Memory B cell (primary cell): ENCODE measurements around the gene GRIN1.
A peak's percentile ranks its signal among the peaks of the same experiment; 100 is the strongest.
"Not testable (repeated sequence)": the region's sequence is repeated elsewhere in the genome, so short reads cannot be mapped to it uniquely, and the experiment has no call there.

ENCODE experiments used
- ATAC-seq: fragments of 150-1000 bp; cut with Tn5 transposase; 2 replicates; pipeline ENCODE4 v1.10.0; 2021; ENCODE audit warnings: low read depth, mild to moderate bottlenecking, moderate library complexity
- DNase-seq, 2 donors: peaks; one replicate each; pipeline ENCODE4 v3.0.0; 2022; ENCODE audit warnings: low spot score in 2 of 2
- H3K27ac Mint-ChIP-seq: one replicate; pipeline ENCODE4 v1.8.0; 2022; ENCODE audit warnings: mild to moderate bottlenecking, moderate library complexity, mixed read lengths
- H3K27me3 Mint-ChIP-seq: one replicate; pipeline ENCODE4 v1.8.0; 2022; ENCODE audit warnings: mixed read lengths
- H3K36me3 Mint-ChIP-seq: one replicate; pipeline ENCODE4 v1.8.0; 2022; ENCODE audit warnings: mild to moderate bottlenecking, mixed read lengths
- H3K4me1 Mint-ChIP-seq: one replicate; pipeline ENCODE4 v1.8.0; 2022; ENCODE audit warnings: mixed read lengths
- H3K4me3 Mint-ChIP-seq: one replicate; pipeline ENCODE4 v1.8.0; 2022; ENCODE audit warnings: mild to moderate bottlenecking, moderate library complexity, mixed read lengths
- H3K9me3 Mint-ChIP-seq: one replicate; pipeline ENCODE4 v1.8.0; 2022; ENCODE audit warnings: mixed read lengths

The GRIN1 gene

DNA sequence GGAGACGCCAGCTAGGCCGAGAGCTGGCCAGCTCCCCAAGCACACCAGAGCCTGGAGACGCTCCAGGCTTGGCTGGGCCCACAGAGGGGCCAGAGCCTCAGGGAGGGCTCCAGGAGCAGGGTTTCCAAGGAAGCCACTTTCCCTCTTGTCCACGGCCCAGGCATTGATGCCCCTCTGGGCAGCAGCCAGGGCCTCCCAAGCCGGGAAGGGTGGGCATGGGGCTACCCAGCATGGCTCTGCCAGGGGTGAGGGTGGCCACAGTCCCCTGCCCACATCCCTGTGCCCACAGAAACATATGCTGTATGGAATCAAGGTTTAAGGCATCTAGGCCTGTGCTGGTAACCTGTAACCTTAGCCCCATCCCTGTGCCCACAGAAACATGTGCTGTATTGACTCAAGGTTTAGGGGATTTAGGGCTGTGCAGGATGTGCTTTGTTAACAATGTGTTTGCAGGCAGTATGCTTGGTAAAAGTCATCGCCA lies 22.9 kb upstream of the GRIN1 start:
- Mint-ChIP-seq H3K36me3 (no peaks in the 10 kb centered on the region), H3K27me3 (no peaks in the 10 kb centered on the region), H3K9me3 (no peaks in the 10 kb centered on the region), H3K4me3 (peak overlapping the region; percentile 44), H3K27ac (no peak overlapping the region), H3K4me1 (peaks cover 13% of the 10 kb centered on the region)
- DNase-seq, result no peak
- no peak for ATAC-seq

DNA sequence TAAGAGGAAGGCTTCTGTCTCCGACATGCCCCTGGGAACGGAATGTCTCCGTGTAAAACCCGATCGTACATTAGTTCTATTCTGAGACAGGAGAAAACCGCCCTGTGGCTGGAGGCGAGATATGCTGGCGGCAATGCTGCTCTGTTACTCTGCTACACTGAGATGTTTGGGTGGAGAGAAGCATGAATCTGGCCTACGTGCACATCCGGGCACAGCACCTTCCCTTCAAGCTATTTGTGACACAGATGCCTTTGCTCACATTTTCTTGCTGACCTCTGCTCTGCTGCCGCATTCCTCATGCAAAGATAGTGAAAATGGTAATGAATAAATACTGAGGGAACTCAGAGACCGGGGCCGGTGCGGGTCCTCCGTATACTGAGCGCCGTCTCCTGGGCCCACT lies 22.2 kb upstream of the GRIN1 start:
- ATAC-seq, result no peak
- Mint-ChIP-seq H3K27me3 (no peaks in the 10 kb centered on the region), H3K4me3 (no peak overlapping the region), H3K4me1 (peaks cover 14% of the 10 kb centered on the region), H3K27ac (peak overlapping the region; percentile 60), H3K36me3 (no peaks in the 10 kb centered on the region), H3K9me3 (no peaks in the 10 kb centered on the region)
- no peak for DNase-seq

DNA sequence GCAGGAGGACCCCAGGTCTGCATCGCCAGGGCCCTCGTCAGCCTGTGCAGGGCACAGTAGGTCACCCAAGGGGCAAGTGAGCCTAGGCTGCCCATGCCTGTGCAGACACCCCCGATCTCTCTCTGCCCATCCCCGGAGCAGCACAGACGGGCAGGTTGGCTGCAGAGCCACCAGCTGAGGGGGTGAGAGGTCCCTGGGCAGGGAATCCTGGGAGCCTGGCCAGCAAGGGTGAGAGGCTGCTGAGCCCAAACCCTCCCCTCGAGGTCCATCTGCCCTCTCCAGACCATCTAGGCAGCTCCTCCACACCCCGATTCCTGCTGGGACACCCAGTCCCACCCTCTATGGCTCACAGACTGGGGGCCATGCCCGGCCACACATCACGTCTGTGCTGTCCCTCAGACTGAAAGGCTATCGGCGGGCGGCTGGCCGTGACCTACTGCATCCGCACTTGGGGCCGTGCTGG lies 21.7 kb upstream of the GRIN1 start:
- H3K4me1 Mint-ChIP-seq, result peaks cover 20% of the 10 kb centered on the region
- DNase-seq (no peak), ATAC-seq (no peak)
- no peak overlapping the region for H3K4me3 Mint-ChIP-seq
- no peaks in the 10 kb centered on the region for H3K36me3 Mint-ChIP-seq
- peak overlapping the region; percentile 60 for H3K27ac Mint-ChIP-seq
- no peaks in the 10 kb centered on the region for H3K9me3 Mint-ChIP-seq
- H3K27me3 Mint-ChIP-seq, result no peaks in the 10 kb centered on the region

DNA sequence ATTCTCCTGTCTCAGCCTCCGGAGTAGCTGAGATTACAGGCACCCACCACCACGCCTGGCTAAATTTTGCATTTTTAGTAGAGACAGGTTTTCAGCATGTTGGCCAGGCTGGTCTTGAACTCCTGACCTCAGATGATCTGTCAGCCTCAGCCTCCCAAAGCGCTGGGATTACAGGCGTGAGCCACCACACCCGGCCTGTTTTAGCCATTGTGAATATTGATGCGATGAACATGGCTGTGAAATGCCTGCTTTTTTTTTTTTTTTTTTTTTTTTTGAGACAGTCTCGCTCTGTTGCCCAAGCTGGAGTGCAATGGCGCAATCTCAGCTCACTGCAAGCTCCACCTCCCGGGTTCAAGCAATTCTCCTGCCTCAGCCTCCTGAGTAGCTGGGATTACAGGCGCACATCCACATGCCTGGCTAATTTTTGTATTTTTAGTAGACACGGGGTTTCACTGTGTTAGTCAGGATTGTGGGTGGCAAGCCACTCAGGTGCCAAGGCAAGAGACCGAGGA lies 20.8 kb upstream of the GRIN1 start:
- H3K36me3 Mint-ChIP-seq, DNase-seq, ATAC-seq, H3K9me3 Mint-ChIP-seq, H3K4me3 Mint-ChIP-seq, H3K27me3 Mint-ChIP-seq: not testable (repeated sequence)
- H3K4me1 Mint-ChIP-seq, result peaks cover 25% of the 10 kb centered on the region
- peak overlapping the region; percentile 94 for H3K27ac Mint-ChIP-seq

DNA sequence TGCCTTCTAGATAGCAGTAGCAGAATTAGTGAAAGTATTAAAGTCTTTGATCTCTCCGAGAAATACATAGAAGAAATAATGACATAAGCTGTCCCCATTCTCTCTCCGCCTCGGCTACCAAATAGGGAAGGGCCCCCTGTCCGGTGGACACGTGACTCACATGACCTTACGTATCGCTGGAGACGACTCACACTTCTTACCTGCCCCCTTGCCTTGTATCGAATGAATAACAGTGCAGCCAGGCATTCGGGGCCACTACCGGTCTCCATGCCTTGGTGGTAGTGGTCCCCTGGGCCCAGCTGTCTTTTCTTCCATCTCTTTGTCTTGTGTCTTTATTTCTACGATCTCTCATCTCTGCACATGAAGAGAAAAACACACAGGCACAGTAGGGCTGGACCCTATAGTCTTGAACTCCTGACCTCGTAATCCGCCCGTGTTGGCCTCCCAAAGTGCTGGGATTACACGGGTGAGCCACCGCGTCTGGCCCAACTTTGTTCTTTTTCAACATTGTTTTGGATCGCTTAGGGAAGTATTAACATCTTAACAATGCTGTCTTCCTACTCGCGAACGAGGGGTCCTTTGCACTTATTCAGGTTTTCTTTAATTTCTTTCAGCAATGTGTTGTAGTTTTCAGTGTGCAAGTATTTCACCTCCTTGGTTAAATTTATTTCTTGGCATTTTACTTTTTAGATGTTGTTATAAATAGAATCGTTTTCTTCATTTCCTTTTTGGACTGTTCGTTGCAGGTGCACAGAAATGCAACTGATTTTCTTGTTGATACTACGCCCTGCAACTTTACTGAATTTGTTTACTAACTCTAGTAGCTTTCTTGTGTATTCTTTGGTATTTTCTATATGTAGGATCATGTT lies 16.8 kb upstream of the GRIN1 start:
- peak; percentile 51 for ATAC-seq
- not testable (repeated sequence) for H3K9me3 Mint-ChIP-seq, H3K27me3 Mint-ChIP-seq, H3K36me3 Mint-ChIP-seq, DNase-seq
- Mint-ChIP-seq H3K27ac (peak overlapping the region; percentile 95), H3K4me1 (peaks cover 35% of the 10 kb centered on the region), H3K4me3 (peak overlapping the region; percentile 84)

DNA sequence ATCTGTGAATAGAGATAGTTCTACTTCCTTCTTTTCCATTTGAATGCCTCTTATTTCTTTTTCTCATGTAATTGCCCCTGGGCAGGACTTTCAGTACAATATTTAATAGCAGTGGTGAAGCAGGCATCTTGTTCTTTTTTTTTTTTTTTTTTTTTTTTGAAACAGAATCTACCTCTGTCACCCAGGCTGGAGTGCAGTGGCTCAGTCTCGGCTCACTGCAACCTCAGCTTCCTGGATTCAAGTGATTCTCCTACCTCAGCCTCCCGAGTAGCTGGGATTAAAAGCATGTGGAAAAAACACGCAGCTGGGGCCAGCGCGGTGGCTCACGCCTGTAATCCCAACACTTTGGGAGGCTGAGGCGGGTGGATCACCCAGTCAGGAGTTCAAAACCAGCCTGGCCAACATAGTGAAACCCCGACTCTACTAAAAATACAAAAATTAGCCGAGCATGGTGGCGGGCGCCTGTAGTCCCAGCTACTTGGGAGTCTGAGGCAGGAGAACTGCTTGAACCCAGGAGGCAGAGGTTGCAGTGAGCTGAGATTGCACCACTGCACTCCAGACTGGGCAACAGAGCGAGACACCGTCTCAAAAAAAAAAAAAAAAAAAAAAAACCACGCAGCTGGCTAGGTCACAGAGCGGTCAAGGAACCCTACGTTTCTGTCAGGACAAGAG lies 16.0 kb upstream of the GRIN1 start:
- DNase-seq (peak in 1 of 2 donors; percentile 12), ATAC-seq (peak; percentile 35)
- Mint-ChIP-seq H3K27ac (peak overlapping the region; percentile 95), H3K4me3 (peak overlapping the region; percentile 84), H3K4me1 (peaks cover 40% of the 10 kb centered on the region)
- not testable (repeated sequence) for H3K36me3 Mint-ChIP-seq, H3K9me3 Mint-ChIP-seq, H3K27me3 Mint-ChIP-seq

DNA sequence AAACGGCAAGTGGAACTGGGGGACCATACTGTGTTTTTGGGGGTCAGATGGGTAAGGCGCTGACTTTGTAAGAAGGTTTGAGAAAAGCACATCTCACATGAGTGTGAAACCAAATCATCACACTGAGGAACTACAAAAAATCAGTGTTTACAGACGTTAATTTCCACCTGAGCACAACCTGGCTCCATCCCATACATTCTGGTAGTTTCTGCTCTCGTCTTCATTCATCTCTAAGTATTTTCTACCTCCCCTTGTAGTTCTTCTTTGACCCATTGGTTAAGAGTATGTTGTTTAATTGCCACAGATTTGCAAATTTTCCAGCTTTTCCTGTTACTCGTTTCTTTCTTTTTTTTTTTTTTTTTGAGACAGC lies 15.5 kb upstream of the GRIN1 start:
- Mint-ChIP-seq H3K27me3 (no peaks in the 10 kb centered on the region), H3K36me3 (no peaks in the 10 kb centered on the region), H3K4me3 (peak overlapping the region; percentile 46), H3K27ac (peak overlapping the region; percentile 95), H3K4me1 (peaks cover 45% of the 10 kb centered on the region), H3K9me3 (no peaks in the 10 kb centered on the region)
- DNase-seq (no peak), ATAC-seq (no peak)

DNA sequence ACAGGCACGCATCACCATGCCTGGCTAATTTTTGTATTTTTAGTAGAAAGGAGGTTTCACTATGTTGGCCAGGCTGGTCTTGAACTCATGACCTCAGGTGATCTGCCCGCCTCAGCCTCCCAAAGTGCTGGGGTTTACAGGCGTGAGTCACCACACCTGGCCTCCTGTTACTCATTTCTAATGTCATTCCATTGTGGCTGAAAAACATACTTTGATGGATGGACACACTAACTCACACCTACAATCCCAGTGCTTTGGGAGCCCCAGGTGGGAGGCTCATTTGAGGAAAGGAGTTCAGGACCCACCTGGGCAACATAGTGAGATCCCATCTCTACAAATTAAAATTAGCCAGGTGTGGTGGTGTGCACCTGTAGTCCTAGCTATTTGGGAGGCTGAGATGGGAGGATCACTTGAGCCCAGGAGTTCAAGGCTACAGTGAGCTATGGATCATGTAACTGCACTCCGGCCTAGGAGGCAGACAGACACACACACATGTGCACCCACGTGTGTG lies 14.9 kb upstream of the GRIN1 start:
- not testable (repeated sequence) for H3K36me3 Mint-ChIP-seq, DNase-seq, ATAC-seq, H3K27ac Mint-ChIP-seq, H3K27me3 Mint-ChIP-seq, H3K4me3 Mint-ChIP-seq, H3K9me3 Mint-ChIP-seq
- H3K4me1 Mint-ChIP-seq, result peaks cover 46% of the 10 kb centered on the region

DNA sequence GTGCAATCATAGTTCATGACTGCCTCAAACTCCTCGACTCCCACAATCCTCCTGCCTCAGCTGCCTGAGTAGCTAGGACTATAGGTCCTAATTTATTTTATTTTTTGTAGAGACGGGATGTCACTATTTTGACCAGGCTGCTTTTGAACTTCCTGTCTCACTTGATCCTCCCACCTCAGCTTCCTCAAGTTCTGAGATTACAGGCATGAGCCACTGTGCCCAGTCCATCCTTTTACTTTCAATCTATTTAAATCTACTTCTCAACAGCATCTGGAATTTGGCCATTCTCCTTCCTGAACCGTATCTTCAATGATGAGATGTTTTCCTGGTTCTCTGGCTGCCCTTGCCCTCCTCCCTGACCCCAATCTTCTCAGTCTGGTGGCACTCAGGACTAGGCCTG lies 12.2 kb upstream of the GRIN1 start:
- Mint-ChIP-seq H3K9me3 (no peaks in the 10 kb centered on the region), H3K36me3 (no peaks in the 10 kb centered on the region), H3K27ac (peak overlapping the region; percentile 94), H3K4me3 (peak overlapping the region; percentile 90), H3K4me1 (peaks cover 38% of the 10 kb centered on the region), H3K27me3 (no peaks in the 10 kb centered on the region)
- ATAC-seq (no peak), DNase-seq (no peak)

DNA sequence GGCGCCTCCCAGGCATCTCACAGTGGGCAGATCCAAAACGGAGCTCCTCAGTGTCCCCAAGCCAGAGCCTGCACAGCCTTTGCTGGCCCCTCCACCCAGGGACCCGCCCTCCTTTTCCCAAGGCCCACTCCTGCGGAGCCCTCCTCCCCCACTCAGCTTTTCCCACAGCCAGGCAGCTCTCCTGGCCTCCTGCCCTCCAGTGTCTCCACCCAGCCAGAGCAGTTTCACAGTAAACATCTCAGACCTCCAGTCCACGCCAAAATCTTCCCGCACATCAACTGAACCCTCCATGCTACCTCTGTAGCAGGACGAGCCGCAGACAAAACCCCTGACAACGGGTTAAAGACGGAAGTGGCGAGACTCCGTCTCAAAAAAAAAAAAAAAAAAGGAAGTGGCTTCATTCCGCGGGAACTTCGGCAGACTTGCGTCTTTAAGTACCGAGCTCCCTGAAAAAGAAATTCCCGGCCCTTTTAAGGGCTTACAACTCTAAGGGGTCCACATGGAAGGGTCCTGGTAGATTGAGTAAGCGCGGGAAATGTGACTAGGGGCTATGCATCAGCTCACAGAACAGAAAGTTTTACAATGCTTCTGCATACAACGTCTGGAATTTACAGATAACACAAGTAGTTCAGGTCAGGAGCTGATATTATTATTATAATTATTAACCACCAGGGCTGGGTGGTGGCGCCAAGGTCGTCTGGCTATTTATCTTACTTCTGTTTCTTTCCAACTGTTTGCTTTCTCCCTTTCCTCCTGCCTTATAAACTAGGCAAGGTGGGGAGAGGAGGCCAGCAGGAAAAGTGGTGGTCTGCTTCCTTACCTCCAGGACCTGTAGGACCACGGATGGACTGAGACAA lies 11.4 kb upstream of the GRIN1 start:
- peak overlapping the region; percentile 94 for H3K4me3 Mint-ChIP-seq
- DNase-seq, result peak in 1 of 2 donors; percentile 28
- ATAC-seq, result peak; percentile 12
- no peaks in the 10 kb centered on the region for H3K36me3 Mint-ChIP-seq
- H3K9me3 Mint-ChIP-seq, result no peaks in the 10 kb centered on the region
- H3K27ac Mint-ChIP-seq, result peak overlapping the region; percentile 94
- peaks cover 31% of the 10 kb centered on the region for H3K4me1 Mint-ChIP-seq
- no peaks in the 10 kb centered on the region for H3K27me3 Mint-ChIP-seq

DNA sequence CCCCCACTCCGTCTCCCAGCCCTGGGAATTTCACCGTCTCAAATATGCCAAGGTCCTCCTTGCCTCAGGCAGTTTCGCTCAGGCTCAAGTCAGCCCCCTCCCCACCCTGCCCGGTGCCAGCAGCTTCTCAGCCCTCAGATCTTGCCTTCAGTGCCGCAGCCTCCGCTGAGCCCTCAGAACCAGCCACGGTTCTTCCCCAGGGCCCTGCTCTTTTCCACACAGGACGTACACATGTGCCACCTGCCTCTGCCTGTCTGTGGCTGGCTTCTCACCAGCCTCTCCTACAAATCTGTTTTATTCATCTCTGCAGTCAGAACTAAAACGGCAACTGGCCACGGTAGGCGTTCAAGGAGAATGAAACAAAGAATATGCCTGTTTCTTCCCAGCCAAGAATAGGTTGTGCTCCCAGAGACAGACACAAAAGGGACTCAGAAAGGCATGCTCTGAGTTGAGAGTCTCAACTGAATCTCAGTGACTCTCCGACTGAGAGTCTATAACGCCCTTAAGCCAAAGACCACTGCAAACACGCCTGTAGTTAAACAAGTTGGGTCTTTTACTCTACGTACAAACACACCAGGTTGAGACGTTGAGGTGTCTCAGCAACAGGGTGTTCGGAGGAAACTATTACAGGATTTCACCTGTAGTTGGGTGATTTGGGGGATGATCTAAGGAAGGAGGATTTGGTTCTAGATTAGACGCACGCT lies 10.6 kb upstream of the GRIN1 start:
- H3K4me1 Mint-ChIP-seq, result peaks cover 27% of the 10 kb centered on the region
- H3K9me3 Mint-ChIP-seq, result no peaks in the 10 kb centered on the region
- H3K36me3 Mint-ChIP-seq, result no peaks in the 10 kb centered on the region
- H3K4me3 Mint-ChIP-seq, result peak overlapping the region; percentile 94
- H3K27me3 Mint-ChIP-seq, result no peaks in the 10 kb centered on the region
- peak overlapping the region; percentile 94 for H3K27ac Mint-ChIP-seq
- ATAC-seq (no peak), DNase-seq (no peak)

DNA sequence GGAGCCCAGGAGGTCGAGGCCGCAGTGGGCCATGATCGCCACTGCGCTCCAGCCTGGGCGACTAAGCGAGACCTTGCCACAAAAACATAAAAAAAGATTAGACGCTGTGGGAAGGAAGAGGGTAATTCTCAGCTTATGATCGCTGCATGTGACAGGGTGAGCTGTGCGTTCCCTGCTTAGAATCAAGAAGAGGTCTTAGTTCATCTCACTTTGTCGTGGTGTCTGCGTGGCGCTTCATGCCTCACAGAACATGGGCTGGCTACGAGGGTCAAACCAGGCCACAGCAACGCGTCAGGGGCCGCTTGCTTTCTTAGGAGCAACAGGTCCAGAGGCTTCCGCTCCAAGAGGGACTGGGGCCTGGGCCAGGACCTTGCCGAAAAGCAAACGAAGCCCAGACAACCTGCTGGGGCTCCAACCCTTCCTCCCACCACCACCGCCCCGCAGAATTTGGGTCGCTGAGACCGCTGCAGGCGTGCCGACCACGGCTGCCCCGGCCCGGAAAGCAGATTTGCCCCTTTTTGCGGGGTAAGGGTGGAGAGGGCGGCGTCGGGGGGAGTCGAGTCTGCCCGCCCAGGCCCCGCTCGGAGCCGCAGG lies 10.0 kb upstream of the GRIN1 start:
- peak; percentile 0 for ATAC-seq
- DNase-seq, result no peak
- no peaks in the 10 kb centered on the region for H3K9me3 Mint-ChIP-seq
- H3K4me1 Mint-ChIP-seq, result peaks cover 24% of the 10 kb centered on the region
- H3K36me3 Mint-ChIP-seq, result no peaks in the 10 kb centered on the region
- peak overlapping the region; percentile 94 for H3K4me3 Mint-ChIP-seq
- H3K27ac Mint-ChIP-seq, result peak overlapping the region; percentile 94
- H3K27me3 Mint-ChIP-seq, result no peaks in the 10 kb centered on the region
